Measurements from ENCODE around the gene GNG8. TPM values are rescaled to one million over a fixed set of nuclear protein-coding genes. Genes with fewer than 3 reads are reported as not detected.

Gene GNG8
- not detected in 5 replicates for total RNA-seq (2022; extraction: Qiagen RNA extraction; ENCODE audit: low read depth)

DNA sequence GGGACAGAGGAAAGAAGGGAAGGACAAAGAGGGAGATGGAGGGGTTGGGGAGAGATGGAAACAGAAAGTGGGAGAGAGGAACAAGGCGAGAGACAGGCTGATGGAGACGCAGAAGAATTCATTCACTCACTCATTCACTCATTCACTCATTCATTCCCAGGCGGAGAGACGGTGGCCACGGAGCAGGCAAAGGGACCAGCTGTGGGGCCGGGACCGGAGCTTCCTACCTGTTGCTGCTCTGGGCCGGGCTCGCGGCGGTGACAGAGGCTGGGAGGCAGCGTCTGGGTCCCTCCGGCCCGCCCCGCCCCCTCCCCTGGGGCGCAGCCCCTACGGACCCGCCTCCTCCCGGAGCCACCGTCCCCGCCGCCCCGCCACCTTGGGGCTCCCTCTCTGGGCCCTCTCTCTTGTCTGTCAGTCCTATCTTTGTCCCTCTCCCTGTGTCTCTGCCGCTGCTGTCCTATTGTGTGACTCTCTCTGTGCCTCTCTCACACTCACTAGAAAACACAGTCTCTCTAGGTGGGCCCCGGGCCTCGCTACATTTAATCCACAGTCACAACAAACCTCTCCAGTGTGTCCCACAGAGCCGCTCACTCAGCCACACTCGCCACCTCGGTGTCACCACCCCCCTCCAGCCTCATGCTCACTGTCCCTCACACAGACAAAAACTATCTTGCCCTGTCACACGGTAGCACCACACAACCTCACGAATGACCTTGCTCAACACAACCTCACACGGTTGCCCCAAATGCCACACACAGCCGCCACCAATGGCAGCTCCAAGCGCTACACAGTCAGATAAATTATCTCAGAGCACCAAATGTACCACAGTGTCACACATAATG, at the start of gene GNG8:
TSS of gene GNG8 (minus strand) at position 283 of the 842 bp plus-strand sequence. CDS start 1,520 bp downstream, outside the sequence.

DNA sequence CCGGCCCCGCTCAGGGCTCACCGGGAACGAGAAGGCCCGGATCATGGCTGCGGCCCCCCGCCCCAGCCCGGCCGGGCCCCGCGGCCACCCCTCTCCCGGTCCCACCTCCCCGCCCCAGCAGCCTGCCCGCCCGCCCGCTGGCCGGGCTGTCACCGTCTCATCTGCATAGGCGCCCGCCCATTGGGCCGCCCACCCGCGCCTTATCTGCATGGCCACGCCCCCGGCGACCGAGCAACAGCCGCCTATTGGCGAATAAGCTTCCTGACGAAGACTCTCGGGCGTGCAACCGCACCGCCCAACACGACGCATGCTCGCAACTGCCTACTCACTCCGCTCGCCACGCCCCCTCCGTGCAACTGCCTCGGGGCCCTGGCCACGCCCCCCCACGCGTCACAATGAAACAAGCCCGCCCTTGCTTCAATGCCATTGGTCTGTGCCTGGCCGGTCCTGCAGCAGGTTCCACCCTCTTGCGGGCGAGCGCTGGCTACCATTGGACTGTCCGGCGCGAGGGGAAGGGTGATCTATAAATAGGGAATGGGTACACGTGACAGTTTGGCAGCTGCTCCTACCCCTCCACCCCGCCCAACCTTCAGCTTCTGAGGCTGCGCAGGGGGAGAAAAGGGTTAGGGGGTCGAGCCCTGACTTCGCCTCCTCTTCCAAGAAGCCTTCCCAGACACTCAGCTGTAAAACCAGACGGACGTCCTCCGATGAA, 25.2 kb upstream of the GNG8 start, which contains the start of gene DACT3:
TSS of gene DACT3 (minus strand) at position 163 of the 712 bp plus-strand sequence. CDS start at position 45, 118 bp downstream.

GRCh38 chr19:46624958-46625661, 10.9 kb downstream of the GNG8 start, which contains the start of gene PTGIR:
PTGIR (minus strand) TSS chr19:46625089; CDS start chr19:46624225, 864 bp downstream.

GRCh38 chr19:46601318-46602224, 34.4 kb downstream of the GNG8 start, which contains the start of gene CALM3:
CALM3 (plus strand) TSS chr19:46601330; CDS start chr19:46601435, 105 bp downstream.

Other genes starting within 250 kb of the GNG8 start
- not detected in 5 replicates for gene CCDC8, start 222.6 kb downstream of the GNG8 start, total RNA-seq (2022; extraction: Qiagen RNA extraction; ENCODE audit: low read depth)
- not detected in 5 replicates for gene PNMA8C, start 207.3 kb downstream of the GNG8 start, total RNA-seq (2022; extraction: Qiagen RNA extraction; ENCODE audit: low read depth)
- gene PNMA8A, start 164.6 kb downstream of the GNG8 start, total RNA-seq (2022; extraction: Qiagen RNA extraction; ENCODE audit: low read depth), result 8.1 to 11.0 TPM (median 10.6 TPM) in 5 replicates
- gene PNMA8B, start 140.3 kb downstream of the GNG8 start, total RNA-seq (2022; extraction: Qiagen RNA extraction; ENCODE audit: low read depth), result not detected in 5 replicates
- gene CALM3, start 34.9 kb downstream of the GNG8 start, total RNA-seq (2022; extraction: Qiagen RNA extraction; ENCODE audit: low read depth), result 192 to 272 TPM (median 253 TPM) in 5 replicates
- gene PTGIR, start 11.1 kb downstream of the GNG8 start, total RNA-seq (2022; extraction: Qiagen RNA extraction; ENCODE audit: low read depth), result 0.19 TPM in 1 of 5 replicates, not detected in the others
- gene DACT3, start 25.0 kb upstream of the GNG8 start, total RNA-seq (2022; extraction: Qiagen RNA extraction; ENCODE audit: low read depth), result 0.14 to 0.74 TPM (median 0.38 TPM) in 5 replicates
- gene PRKD2, start 80.9 kb upstream of the GNG8 start, total RNA-seq (2022; extraction: Qiagen RNA extraction; ENCODE audit: low read depth), result 18.8 to 34.2 TPM (median 32.2 TPM) in 5 replicates
- 15.8 to 21.4 TPM (median 21.0 TPM) in 5 replicates for gene FKRP, start 109.9 kb upstream of the GNG8 start, total RNA-seq (2022; extraction: Qiagen RNA extraction; ENCODE audit: low read depth)
- gene STRN4, start 110.2 kb upstream of the GNG8 start, total RNA-seq (2022; extraction: Qiagen RNA extraction; ENCODE audit: low read depth), result 55.5 to 95.1 TPM (median 89.6 TPM) in 5 replicates
- 178 to 276 TPM (median 249 TPM) in 5 replicates for gene SLC1A5, start 152.4 kb upstream of the GNG8 start, total RNA-seq (2022; extraction: Qiagen RNA extraction; ENCODE audit: low read depth)
- 201 to 316 TPM (median 311 TPM) in 5 replicates for gene AP2S1, start 214.6 kb upstream of the GNG8 start, total RNA-seq (2022; extraction: Qiagen RNA extraction; ENCODE audit: low read depth)
- 21.3 to 33.1 TPM (median 29.7 TPM) in 5 replicates for gene ARHGAP35, start 224.8 kb upstream of the GNG8 start, total RNA-seq (2022; extraction: Qiagen RNA extraction; ENCODE audit: low read depth)

All from A549 treated with ZK216348 at 1 μM for 4 hours (cell line).